ENCODE data around the gene ZFAND3. TPM values are rescaled to one million over a fixed set of nuclear protein-coding genes. Genes with fewer than 3 reads are reported as not detected.
"Not testable (repeated sequence)": the region's sequence is repeated elsewhere in the genome, so short reads cannot be mapped to it uniquely, and the experiment has no call there.

Gene ZFAND3
- total and polyA plus RNA-seq, 8 donors = 19.8 to 164 (median 37.3) TPM

DNA sequence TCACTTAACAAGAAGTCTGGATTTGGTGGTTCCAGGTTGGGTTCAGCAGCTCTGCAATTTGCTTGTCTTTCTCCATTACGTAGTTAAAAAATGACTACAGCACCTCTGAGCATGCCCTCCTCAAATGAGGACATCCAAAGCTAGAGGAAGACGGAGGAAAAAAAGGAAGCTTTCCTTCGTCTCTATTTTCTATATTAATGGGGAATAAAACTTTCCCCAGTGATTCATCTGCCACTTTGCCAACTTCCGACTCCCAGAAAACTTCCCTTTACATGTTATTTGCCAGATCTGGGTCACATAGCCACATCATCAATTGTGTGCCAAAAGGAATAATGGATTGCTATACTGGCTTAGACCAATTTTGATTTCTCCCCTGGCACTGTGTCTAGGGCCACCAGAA lies 69.5 kb downstream of the ZFAND3 start:
- DNase-seq = no peak
- WGBS, 5 donors = 47 to 55% (median 52%) methylated on average over 4 of the region's 4 CpGs
- TF ChIP-seq POLR2A (IDR thresholded peaks at IDR 0.05) = no peak
- no peak for TF ChIP-seq EP300 (IDR thresholded peaks at IDR 0.05)
- no peak for TF ChIP-seq POLR2AphosphoS5 (IDR thresholded peaks at IDR 0.05)
- TF ChIP-seq, protein P1, sequence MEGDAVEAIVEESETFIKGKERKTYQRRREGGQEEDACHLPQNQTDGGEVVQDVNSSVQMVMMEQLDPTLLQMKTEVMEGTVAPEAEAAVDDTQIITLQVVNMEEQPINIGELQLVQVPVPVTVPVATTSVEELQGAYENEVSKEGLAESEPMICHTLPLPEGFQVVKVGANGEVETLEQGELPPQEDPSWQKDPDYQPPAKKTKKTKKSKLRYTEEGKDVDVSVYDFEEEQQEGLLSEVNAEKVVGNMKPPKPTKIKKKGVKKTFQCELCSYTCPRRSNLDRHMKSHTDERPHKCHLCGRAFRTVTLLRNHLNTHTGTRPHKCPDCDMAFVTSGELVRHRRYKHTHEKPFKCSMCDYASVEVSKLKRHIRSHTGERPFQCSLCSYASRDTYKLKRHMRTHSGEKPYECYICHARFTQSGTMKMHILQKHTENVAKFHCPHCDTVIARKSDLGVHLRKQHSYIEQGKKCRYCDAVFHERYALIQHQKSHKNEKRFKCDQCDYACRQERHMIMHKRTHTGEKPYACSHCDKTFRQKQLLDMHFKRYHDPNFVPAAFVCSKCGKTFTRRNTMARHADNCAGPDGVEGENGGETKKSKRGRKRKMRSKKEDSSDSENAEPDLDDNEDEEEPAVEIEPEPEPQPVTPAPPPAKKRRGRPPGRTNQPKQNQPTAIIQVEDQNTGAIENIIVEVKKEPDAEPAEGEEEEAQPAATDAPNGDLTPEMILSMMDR (IDR thresholded peaks at IDR 0.05) = no peak
- H3K27me3 ChIP-seq = no peaks in the 10 kb centered on the region
- peaks cover 15 to 54% (median 30%) of the 10 kb centered on the region in 4 donors for H3K4me1 ChIP-seq
- intact Hi-C loops (cut with DNase I; ENCODE audit: low total_unique reads) = no loop called here
- H3K9me3 ChIP-seq = no peaks in the 10 kb centered on the region
- no peak overlapping the region for H3K4me3 ChIP-seq
- no peak overlapping the region for H3K27ac ChIP-seq
- H3K36me3 ChIP-seq = peaks cover 0 to 3% (median 0%) of the 10 kb centered on the region in 4 donors

DNA sequence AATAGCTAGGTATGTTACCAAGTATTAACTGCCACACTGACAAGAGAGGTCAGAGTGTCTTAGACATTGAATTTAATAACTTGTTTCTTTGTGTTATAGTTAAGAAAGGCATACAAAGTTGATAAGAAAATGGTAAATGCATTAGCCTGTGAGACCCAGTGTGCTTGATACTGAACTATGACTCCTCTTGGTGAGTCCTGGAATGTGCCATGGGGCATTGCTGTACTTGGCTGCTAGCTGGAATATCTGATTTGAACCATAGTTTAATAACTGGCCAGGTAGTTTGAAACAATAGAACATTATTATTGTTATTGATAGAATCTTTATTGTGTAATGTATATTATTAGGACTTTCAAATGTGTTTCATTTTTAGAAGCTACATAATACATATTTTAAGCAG lies 70.0 kb downstream of the ZFAND3 start:
- Histone ChIP-seq H3K4me1 (peaks cover 15 to 54% (median 30%) of the 10 kb centered on the region in 4 donors), H3K9me3 (no peaks in the 10 kb centered on the region), H3K36me3 (peaks cover 0 to 7% (median 0%) of the 10 kb centered on the region in 4 donors), H3K27me3 (no peaks in the 10 kb centered on the region), H3K27ac (no peak overlapping the region), H3K4me3 (no peak overlapping the region)
- DNase-seq = no peak
- no peak for TF ChIP-seq POLR2AphosphoS5 (IDR thresholded peaks at IDR 0.05)
- TF ChIP-seq, protein P1 (IDR thresholded peaks at IDR 0.05) = no peak
- no peak for TF ChIP-seq EP300 (IDR thresholded peaks at IDR 0.05)
- TF ChIP-seq POLR2A (IDR thresholded peaks at IDR 0.05) = no peak
- intact Hi-C loops (cut with DNase I; ENCODE audit: low total_unique reads) = no loop called here

DNA sequence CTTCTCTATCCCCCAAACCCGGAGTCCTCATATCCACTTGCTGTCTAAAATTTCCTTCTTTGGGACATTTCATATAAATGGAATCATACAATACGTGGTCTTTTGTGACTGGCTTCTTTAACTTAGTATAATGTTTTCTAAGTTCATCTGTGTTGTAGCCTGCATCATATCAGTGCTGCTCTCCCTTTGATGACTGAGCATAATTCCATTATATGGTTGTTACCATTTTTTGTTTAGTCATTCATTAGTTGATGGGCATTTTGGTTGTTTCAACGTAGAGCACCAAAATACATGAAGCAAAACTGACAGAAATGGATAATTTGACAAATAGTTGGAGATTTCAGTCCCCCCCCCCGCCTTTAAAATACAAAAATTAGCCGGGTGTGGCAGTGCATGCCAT lies 71.5 kb downstream of the ZFAND3 start:
- WGBS, 5 donors = 77 to 92% (median 90%) methylated on average over 5 of the region's 5 CpGs
- Histone ChIP-seq H3K9me3 (no peaks in the 10 kb centered on the region), H3K27me3 (no peaks in the 10 kb centered on the region), H3K4me1 (peaks cover 15 to 54% (median 33%) of the 10 kb centered on the region in 4 donors), H3K4me3 (no peak overlapping the region), H3K27ac (no peak overlapping the region), H3K36me3 (peaks cover 0 to 10% (median 0%) of the 10 kb centered on the region in 4 donors)
- TF ChIP-seq, protein P1 (IDR thresholded peaks at IDR 0.05) = no peak
- TF ChIP-seq POLR2A (IDR thresholded peaks at IDR 0.05) (no peak), EP300 (IDR thresholded peaks at IDR 0.05) (no peak), POLR2AphosphoS5 (IDR thresholded peaks at IDR 0.05) (no peak)
- DNase-seq = no peak
- intact Hi-C loops (cut with DNase I; ENCODE audit: low total_unique reads) = no loop called here

DNA sequence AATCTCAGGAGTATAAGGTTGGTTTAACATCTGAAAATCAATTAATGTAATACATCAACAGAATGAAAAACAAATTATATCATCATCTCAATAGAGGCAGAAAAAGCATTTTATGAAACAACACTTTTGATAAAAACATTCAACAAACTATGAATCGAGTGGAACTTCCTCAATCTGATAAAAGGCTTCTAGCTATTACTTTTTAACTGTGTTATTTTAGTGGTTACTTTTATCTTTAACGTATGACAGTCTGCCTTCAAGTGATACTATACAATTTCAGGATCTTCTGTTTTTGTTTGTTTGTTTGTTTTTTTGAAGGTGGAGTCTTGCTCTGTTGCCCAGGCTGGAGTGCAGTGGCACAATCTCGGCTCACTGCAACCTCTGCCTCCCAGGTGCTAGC lies 73.7 kb downstream of the ZFAND3 start:
- 57 to 81% (median 73%) methylated on average over 3 of the region's 3 CpGs for WGBS, 5 donors

DNA sequence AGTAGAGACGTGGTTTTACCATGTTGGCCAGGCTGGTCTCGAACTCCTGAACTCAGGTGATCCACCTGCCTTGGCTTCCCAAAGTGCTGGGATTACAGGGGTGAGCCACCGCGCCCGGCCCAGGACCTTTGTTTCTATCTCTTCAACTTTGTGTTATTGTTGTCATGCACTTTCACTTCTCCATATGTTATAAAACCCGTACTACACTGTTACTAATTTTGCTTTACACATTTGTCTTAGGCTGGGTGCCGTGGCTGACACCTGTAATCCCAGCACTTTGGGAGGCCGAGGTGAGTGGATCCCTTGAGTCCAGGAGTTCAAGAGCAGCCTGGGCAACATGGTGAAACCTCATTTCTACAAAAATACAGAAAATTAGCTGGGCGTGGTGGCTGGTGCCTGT lies 74.2 kb downstream of the ZFAND3 start:
- intact Hi-C loops (cut with DNase I; ENCODE audit: low total_unique reads); H3K4me3 ChIP-seq; H3K9me3 ChIP-seq; DNase-seq; H3K27me3 ChIP-seq; H3K27ac ChIP-seq: not testable (repeated sequence)
- Histone ChIP-seq H3K36me3 (peaks cover 0 to 10% (median 0%) of the 10 kb centered on the region in 4 donors), H3K4me1 (peaks cover 9 to 58% (median 30%) of the 10 kb centered on the region in 4 donors)
- WGBS, 5 donors = 88 to 97% (median 92%) methylated on average over 9 of the region's 9 CpGs

More for the DNA sequence above, 73.7 kb downstream of the ZFAND3 start:
- TF ChIP-seq, protein P1 (IDR thresholded peaks at IDR 0.05) = no peak
- TF ChIP-seq POLR2A (IDR thresholded peaks at IDR 0.05) = no peak
- TF ChIP-seq EP300 (IDR thresholded peaks at IDR 0.05) = no peak
- TF ChIP-seq POLR2AphosphoS5 (IDR thresholded peaks at IDR 0.05) = no peak
- intact Hi-C loops (cut with DNase I; ENCODE audit: low total_unique reads) = no loop called here
- peaks cover 0 to 10% (median 0%) of the 10 kb centered on the region in 4 donors for H3K36me3 ChIP-seq
- H3K9me3 ChIP-seq = no peaks in the 10 kb centered on the region
- H3K4me3 ChIP-seq = no peak overlapping the region
- H3K27me3 ChIP-seq = no peaks in the 10 kb centered on the region
- peaks cover 13 to 63% (median 33%) of the 10 kb centered on the region in 4 donors for H3K4me1 ChIP-seq
- no peak overlapping the region for H3K27ac ChIP-seq
- DNase-seq = no peak

Measured in stomach (tissue), 9 donors.